Body of pancreas (tissue), 4 donors: ENCODE data around the gene FGFR3. TPM values are rescaled to one million over a fixed set of nuclear protein-coding genes. Genes with fewer than 3 reads are reported as not detected.
A peak's percentile ranks its signal among the peaks of the same experiment; 100 is the strongest.

ENCODE experiments used
- ATAC-seq: fragments of 150-250 bp; one replicate; pipeline ENCODE4 v1.9.1; 2016
- DNase-seq, 4 donors: peaks; one replicate each; pipeline ENCODE4 v3.0.0-alpha.2; 2019
- H3K27ac ChIP-seq, 4 donors: fragments of 200-600 bp; sonication (generic); 1 replicate in 3 of 4; 2 replicates in 1 of 4; pipeline versions ENCODE4 v1.5.1 to v1.6.1; 2016 to 2019; ENCODE audit warnings: mild to moderate bottlenecking in 1 of 4, mixed read lengths in 1 of 4, moderate library complexity in 1 of 4
- H3K27me3 ChIP-seq, 2 donors: fragments of 200-600 bp; sonication (generic); one replicate each; pipeline ENCODE4 v1.6.0; 2016; ENCODE audit warnings: mild to moderate bottlenecking in 1 of 2
- H3K36me3 ChIP-seq, 2 donors: fragments of 200-600 bp; sonication (generic); replicated peaks in 1 of 2; 2 replicates each; pipeline ENCODE4 v1.5.1; 2016; ENCODE audit warnings: low read depth in 2 of 2; ENCODE audit not compliant: insufficient read depth in 1 of 2
- H3K4me1 ChIP-seq: fragments of 200-600 bp; sonication (generic); one replicate; pipeline ENCODE4 v1.6.0; 2016
- H3K4me3 ChIP-seq, 2 donors: fragments of 200-600 bp; sonication (generic); 1 replicate in 1 of 2; 2 replicates in 1 of 2; pipeline ENCODE4 v1.5.1; 2016 to 2019
- H3K9me3 ChIP-seq, 3 donors: fragments of 200-600 bp; sonication (generic); 1 replicate in 2 of 3; 2 replicates in 1 of 3; pipeline ENCODE4 v1.5.1; 2016
- POLR2A ChIP-seq, 3 donors: fragments of 450-650 bp; IDR thresholded peaks; one replicate each; pipeline ENCODE4 v1.6.1; 2016; ENCODE audit warnings: antibody characterized with exemption in 3 of 3, mild to moderate bottlenecking in 2 of 3
- WGBS, 2 donors: methylation state at CpG; one replicate each; pipeline ENCODE4 v1.1.5; 2017; 5-methylcytosine and 5-hydroxymethylcytosine counted together
- intact Hi-C: fragments of 100-400 bp; cut with DNase I; formaldehyde crosslinking; loops from one replicate; pipeline ENCODE4 v1.15.1; 2023
- total RNA-seq, 2 donors: library from RNA; depleted of rRNA; stranded (reverse); fragments of >200 nt; gene quantifications; one replicate each; pipeline ENCODE4 v1.1.0, GENCODE V29; 2016
- TF ChIP-seq, protein P1 (sequence below), 7 experiments: fragments of 450-650 bp in 4 of 7; fragments of 200-600 bp in 3 of 7; sonication (generic) in 3 of 7; IDR thresholded peaks; one replicate each; pipeline ENCODE4 v1.5.1; 2016 to 2019; ENCODE audit warnings: antibody characterized with exemption in 7 of 7

Gene FGFR3
- total RNA-seq, 2 donors from 2014 or later = 114 to 196 TPM

DNA sequence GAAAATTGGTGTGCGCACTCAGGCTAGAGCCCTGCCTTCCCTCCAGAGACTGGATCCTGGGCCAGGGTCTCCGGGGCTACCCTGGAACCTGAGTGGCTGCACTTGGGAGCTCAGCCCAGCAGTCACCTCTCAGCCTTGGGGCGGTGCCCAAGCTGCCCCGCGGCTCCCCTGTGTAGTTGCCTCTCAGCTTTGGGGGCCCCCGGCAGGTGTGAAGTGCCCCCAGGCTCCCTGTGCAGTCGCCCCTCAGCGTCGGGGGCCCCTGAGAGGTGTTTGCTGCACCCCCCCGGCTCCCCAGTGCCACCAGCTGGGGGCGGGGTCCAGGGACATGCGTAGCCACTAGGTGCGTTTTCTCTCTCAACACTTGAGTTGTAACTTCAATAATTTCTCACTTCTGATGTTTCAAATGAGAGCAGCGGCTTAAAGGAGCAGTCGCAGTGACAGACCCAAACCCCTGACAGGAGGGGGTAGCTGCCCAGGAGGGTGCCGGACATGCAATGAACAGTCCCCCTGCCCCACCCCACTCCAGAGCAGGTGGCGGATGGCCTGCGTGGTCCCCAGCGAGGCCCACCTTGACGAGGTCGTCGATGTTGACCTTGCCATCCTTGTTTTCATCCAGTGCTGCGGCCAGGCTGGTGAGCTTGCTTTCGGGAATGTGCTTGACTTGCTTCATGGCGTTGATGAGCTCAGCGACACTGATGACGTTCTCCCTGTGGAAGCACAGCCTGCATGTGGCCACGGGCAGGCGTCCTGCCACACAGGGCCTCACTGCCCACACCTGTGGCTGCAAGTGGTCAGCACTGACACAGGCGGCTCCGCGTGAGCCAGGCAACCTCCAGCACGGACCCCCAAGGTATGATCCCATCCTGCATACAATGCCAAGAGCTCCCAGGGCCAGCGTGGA lies 22.3 kb downstream of the FGFR3 start:
- H3K4me3 ChIP-seq = no peak overlapping the region
- H3K27me3 ChIP-seq = no peaks in the 10 kb centered on the region
- H3K4me1 ChIP-seq = peaks cover 13% of the 10 kb centered on the region
- no peaks in the 10 kb centered on the region for H3K9me3 ChIP-seq
- intact Hi-C loops = no loop called here
- 91 to 92% methylated on average over 6 to 33 of the region's 34 CpGs for WGBS, 2 donors
- no peak overlapping the region for H3K27ac ChIP-seq
- DNase-seq (no peak), ATAC-seq (no peak)
- peaks cover 16 to 30% of the 10 kb centered on the region in 2 donors for H3K36me3 ChIP-seq
- TF ChIP-seq POLR2A (IDR thresholded peaks at IDR 0.05) = no peak
- TF ChIP-seq, protein P1, sequence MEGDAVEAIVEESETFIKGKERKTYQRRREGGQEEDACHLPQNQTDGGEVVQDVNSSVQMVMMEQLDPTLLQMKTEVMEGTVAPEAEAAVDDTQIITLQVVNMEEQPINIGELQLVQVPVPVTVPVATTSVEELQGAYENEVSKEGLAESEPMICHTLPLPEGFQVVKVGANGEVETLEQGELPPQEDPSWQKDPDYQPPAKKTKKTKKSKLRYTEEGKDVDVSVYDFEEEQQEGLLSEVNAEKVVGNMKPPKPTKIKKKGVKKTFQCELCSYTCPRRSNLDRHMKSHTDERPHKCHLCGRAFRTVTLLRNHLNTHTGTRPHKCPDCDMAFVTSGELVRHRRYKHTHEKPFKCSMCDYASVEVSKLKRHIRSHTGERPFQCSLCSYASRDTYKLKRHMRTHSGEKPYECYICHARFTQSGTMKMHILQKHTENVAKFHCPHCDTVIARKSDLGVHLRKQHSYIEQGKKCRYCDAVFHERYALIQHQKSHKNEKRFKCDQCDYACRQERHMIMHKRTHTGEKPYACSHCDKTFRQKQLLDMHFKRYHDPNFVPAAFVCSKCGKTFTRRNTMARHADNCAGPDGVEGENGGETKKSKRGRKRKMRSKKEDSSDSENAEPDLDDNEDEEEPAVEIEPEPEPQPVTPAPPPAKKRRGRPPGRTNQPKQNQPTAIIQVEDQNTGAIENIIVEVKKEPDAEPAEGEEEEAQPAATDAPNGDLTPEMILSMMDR (IDR thresholded peaks at IDR 0.05) = no peak

DNA sequence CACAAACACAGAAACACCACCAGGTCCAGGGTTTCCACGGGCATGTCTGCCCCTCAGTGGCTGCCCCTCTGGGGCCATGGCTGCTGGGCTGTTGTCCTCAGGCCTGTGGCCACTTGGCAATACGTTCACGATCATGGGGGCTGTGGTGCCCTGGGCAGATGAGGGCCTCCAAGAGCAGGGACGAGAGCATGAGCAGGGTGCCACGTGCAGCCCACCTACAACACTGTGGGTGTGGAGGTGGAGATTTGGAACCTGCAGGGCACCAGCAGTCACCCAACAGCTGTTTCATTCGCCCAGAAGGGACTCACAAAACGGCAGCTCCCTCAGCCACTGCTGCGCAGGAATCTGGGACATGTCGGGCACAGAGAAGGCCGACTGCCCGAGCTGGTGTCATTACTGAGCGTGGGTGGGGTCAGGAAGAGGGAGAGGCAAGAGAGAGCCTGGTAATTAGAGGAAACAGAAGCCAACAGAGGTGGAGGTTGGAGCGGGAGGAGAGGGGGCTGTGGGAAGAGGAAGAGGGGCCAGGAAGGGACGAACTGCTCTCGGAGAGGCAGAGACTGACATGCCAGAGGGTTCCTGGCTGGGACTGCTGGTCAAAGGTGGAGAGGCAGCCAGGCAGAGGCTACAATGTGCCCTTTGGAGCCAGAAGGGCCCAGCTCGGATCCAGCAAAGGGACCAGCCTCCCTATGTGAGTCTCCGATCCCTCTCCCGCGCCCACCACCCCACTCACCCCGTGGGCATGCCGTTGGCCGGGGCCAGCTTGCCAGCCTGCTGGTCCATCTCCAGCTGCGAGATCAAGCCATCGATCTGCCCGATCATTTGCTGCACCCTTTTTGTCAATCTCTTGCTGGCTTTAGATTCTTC lies 23.1 kb downstream of the FGFR3 start:
- DNase-seq (no peak), ATAC-seq (no peak)
- 92 to 94% methylated on average over 21 to 23 of the region's 25 CpGs for WGBS, 2 donors
- Histone ChIP-seq H3K27me3 (no peaks in the 10 kb centered on the region), H3K9me3 (no peaks in the 10 kb centered on the region), H3K4me1 (peaks cover 13% of the 10 kb centered on the region), H3K4me3 (no peak overlapping the region), H3K27ac (no peak overlapping the region), H3K36me3 (peaks cover 16 to 30% of the 10 kb centered on the region in 2 donors)
- TF ChIP-seq, protein P1 (IDR thresholded peaks at IDR 0.05) = no peak
- no peak for TF ChIP-seq POLR2A (IDR thresholded peaks at IDR 0.05)
- intact Hi-C loops = no loop called here

DNA sequence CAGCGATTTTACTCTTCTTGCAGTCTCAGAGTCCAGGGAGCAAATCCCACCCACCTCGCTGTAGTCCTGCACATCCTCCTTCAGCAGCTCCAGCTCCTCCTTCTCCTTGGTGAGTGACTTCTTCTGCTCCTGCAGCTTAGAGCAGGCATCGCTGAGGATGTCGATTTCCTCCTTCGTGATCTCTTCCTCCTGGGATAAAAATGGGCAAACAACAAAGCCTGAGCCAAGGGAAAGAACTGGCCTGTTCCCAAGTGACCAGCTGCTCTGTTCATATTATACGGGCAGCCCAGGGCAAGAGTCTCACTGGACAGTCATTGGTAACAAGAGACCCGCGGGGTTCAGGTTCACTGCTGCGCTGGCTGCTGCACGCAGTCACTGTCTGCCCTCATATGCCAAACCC lies 26.2 kb downstream of the FGFR3 start:
- ATAC-seq (peak; percentile 39), DNase-seq (peak; percentile 51 to 78 (median 68))
- Histone ChIP-seq H3K36me3 (peaks cover 24 to 52% of the 10 kb centered on the region in 2 donors), H3K4me1 (no peaks in the 10 kb centered on the region), H3K27ac (no peak overlapping the region), H3K9me3 (no peaks in the 10 kb centered on the region), H3K4me3 (no peak overlapping the region), H3K27me3 (no peaks in the 10 kb centered on the region)
- TF ChIP-seq POLR2A (IDR thresholded peaks at IDR 0.05) = no peak
- TF ChIP-seq, protein P1 (IDR thresholded peaks at IDR 0.05) = no peak
- intact Hi-C loops = no loop called here
- 42 to 59% methylated on average over 6 to 10 of the region's 10 CpGs for WGBS, 2 donors

DNA sequence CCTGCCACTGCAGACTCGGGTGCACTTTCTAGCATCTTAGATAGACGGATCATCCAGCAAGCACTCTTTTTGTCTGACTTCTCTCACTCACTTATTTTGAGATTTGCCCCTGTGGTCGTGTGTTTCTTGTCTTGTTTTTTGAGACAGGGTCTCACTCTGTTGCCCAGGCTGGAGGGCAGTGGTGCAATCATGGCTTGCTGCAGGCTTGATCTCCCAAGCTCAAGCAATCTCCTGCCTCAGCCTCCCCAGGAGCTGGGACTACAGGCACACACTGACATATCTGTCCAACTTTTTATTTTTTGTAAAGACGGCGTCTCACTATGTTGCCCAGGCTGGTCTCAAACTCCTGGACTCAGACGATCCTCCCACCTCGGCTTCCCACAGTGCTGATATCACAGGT lies 26.7 kb downstream of the FGFR3 start:
- H3K36me3 ChIP-seq = peaks cover 24 to 51% of the 10 kb centered on the region in 2 donors
- no peaks in the 10 kb centered on the region for H3K4me1 ChIP-seq
- TF ChIP-seq, protein P1 (IDR thresholded peaks at IDR 0.05) = no peak
- TF ChIP-seq POLR2A (IDR thresholded peaks at IDR 0.05) = no peak
- H3K9me3 ChIP-seq = no peaks in the 10 kb centered on the region
- 77 to 81% methylated on average over 7 of the region's 7 CpGs for WGBS, 2 donors
- intact Hi-C loops = no loop called here
- no peak overlapping the region for H3K4me3 ChIP-seq
- no peak for ATAC-seq
- DNase-seq = no peak
- H3K27me3 ChIP-seq = no peaks in the 10 kb centered on the region
- no peak overlapping the region for H3K27ac ChIP-seq
